HG03097 (cell line): ENCODE measurements around the gene BHLHE23.

ENCODE experiments used
- ATAC-seq: cut with Tn5 transposase; IDR thresholded peaks from one replicate; pipeline ENCODE4 v1.9.1; 2021; ENCODE audit not compliant: unreplicated experiment, low FRiP score

Gene BHLHE23

GRCh38 chr20:63006540-63007359 is at the start of gene BHLHE23:
Gene BHLHE23, minus strand, starts transcription at chr20:63006964. Its CDS starts 190 bp downstream, at chr20:63006774.
- ATAC-seq = no peak

GRCh38 chr20:63055575-63056235 is 48.9 kb upstream of the BHLHE23 start:
- no peak for ATAC-seq

- ATAC-seq = no peak
These were observed 48.0 kb upstream of the BHLHE23 start for GRCh38 chr20:63054681-63055240.

GRCh38 chr20:63054103-63054474 is 47.3 kb upstream of the BHLHE23 start:
- no peak for ATAC-seq

DNA sequence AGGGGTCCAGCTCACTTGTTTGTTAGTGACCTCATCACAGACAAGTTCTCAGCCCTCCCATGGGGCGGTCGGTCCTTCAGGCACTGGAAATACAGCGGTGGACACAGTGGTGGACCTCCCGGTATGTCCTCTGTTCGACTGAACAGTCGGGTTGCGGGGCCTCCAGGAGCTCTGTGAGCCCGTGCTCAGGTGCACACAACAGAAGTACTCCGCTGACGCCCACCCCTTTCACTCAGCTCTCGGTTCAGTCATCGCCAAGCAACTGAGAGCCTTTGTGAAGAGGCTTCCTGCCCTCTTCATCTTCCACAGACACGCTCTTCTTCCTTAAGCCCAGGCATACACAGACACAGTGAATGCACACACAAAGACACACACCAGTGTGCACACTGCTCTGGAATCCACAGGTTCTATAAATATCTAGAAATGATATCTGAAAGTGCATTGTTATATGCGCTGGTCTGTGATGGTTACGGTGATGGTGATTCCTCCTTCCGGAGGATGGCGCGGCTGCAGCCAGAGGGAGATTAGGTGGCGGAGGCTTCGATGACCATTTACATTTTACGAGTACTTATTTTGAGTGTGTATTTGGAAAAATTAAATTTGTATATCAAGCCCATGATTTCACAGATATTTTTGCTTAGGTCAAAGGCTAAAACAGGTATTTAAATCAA is 46.8 kb upstream of the BHLHE23 start:
- no peak for ATAC-seq

GRCh38 chr20:63052571-63053431 is 46.0 kb upstream of the BHLHE23 start:
- no peak for ATAC-seq

DNA sequence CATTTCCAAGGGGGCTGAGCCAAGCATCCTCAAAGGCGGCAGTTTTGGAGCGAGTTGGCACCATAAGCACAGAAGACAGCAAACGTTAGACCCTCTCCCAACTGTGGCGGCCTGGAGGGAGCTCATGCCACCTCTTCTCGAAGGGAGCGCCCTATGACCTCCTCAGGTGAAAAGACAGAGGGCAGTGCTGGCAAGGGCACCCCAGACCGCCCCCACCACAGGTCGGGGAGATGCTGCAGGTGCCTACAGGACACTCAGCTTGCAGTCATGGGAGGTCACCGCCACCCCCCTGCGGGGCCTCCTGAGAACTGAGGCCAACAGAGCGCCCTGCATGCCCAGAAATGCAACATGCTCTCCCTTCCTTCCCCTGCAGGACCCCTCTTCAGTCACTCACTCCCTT is 45.1 kb upstream of the BHLHE23 start:
- no peak for ATAC-seq

DNA sequence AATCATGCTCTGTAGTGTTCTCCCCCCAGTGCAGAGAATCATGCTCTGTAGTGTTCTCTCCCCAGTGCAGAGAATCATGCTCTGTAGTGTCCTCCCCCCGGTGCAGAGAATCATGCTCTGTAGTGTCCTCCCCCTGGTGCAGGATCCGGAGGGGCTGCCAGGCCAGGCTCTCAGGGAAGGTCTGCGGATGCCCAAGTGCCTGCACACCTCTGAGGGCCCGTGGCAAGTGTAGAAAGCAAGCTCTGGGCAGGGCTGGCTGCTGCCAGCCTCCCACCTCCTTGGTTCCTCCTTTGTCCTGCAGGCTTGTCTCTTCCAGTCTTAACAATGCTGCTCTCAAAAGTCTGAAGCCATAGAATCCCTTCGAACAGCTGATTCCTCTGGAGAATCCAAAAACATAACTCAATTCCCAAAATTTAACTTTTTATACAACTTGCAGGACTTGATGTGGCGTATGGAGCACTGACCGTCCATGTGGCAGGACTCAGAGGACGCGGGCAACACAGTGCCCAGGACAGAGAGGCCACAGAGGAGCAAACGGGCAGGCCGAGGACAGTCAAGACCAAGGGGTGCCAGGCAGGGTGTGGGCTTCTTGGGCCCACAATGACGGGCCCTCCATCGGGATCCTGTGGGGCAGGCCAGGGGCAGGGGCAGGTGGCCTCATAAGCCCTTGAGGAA is 44.6 kb upstream of the BHLHE23 start:
- no peak for ATAC-seq

- ATAC-seq = no peak
These were observed 43.6 kb upstream of the BHLHE23 start for GRCh38 chr20:63050406-63050805.

- ATAC-seq = no peak
These were observed 42.9 kb upstream of the BHLHE23 start for GRCh38 chr20:63049561-63050221.

DNA sequence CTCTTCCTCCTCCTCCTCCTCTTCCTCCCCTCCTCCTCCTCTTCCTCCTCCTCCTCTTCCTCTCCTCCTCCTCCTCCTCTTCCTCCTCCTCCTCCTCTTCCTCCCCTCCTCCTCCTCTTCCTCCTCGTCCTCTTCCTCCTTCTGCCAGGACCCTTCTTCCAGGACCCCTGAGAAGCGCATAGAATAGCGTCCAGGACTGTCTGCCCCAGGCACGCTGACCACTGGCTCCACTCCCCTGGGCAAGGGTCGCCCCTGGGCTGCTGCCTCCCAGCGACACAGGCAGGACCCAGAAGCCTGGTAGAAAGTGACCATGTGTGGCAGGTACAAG is 42.4 kb upstream of the BHLHE23 start:
- ATAC-seq = no peak

DNA sequence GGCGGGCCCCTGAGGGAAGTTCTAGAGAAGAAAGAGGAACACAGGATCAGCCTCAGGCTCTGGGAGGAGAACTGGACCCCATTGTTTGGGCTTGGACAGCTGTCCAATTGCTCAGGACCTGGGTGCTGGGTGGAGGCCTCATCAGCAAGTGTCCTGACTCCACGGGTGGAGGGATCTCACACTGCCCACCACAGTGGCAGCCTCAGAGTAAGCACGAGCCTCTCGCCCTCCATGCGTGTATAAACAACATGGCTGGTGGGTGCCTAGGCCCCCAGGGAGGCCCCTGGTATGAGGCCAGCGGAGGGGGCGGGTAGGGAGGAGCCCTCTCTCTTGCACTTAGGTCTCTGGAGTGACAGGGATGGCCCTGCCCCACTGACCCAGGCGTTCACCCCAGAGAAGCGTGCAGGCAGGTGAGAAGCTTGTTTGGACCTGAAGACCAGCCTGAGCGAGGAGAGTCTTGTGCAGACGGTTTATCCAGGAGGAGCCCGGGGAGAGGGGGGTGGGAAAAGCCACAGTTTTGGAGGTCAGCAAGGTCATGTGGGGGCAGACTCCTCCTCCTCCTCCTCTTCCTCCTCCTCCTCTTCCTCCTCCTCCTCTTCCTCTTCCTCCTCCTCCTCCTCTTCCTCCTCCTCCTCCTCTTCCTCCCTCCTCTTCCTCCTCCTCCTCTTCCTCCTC is 41.9 kb upstream of the BHLHE23 start:
- no peak for ATAC-seq

DNA sequence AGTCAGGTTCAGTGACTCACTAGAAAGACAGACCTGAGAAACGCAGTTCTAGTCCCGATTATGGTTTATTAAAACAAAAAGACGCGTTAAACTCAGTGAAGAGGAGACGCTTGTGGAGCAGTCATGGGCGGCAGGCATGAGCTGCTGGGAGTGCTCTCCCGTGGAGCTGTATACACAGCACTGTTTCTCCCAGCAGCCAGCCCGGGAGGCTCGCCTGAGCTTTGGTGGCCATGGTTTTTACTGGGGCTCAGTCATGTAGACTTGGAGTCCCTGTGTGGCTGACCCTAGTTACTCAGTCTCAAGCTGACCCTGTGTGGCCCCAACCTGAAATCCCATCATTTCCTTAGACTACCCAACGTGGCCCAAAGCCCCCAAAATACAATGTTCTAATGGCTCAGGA is 41.2 kb upstream of the BHLHE23 start:
- ATAC-seq = no peak

GRCh38 chr20:63047267-63047666 is 40.5 kb upstream of the BHLHE23 start:
- no peak for ATAC-seq

GRCh38 chr20:63046841-63047240 is 40.1 kb upstream of the BHLHE23 start:
- no peak for ATAC-seq

DNA sequence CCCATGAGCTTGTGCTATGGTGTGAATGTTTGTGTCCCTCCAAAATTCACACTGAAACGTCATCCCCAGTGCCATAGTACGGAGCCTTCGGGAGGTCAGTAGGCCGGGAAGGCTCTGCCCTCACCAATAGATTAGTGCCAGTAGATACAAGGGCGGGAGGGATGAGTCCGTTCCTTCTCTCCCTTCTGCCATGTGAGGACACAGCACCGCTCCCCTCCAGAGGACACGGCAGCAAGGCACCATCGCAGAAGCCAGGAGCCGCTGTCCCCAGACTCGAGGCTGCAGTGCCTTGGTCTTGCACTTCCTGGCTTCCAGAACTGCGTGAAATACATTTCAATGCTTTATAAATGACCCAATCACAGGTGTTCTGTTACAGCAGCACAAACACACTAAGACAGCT is 39.2 kb upstream of the BHLHE23 start:
- ATAC-seq = no peak

DNA sequence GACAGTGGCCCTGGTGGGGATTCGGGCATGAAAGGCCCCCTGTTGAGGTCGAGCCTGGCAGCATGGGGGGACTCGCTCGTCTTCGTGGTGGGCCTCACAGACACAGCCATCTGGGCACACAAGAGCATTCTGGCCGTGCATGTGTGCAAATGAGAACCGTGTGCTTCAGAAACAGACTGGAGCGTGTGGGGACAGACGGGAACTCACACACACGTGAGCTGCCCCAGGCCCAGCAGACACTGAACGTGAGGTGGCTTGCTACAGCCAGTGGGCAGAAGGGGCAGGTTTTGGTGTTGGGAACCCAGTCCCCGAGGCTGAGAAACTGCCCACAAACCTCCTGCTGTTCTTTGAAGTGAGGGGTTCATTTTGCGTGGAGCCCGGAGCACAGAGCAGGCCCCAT is 38.6 kb upstream of the BHLHE23 start:
- ATAC-seq = no peak

GRCh38 chr20:63044605-63045004 is 37.8 kb upstream of the BHLHE23 start:
- ATAC-seq = no peak

DNA sequence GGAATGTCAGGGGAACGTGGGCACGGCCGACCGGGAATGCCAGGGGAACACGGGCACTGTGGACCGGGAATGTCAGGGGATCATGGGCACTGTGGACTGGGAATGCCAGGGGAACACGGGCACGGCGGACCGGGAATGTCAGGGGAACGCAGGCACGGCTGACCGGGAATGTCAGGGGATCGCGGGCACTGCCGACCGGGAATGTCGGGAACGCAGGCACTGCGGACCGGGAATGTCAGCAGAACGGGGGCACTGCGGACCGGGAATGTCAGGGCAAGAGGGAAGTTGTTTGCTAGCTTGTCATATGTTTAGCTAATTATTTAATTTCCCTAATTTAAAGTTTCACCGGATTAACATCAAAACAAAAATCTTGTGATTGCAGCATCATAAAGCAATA is 37.4 kb upstream of the BHLHE23 start:
- ATAC-seq = no peak
